GM23338 (cell line): ENCODE data around the gene MYO18B. TPM values are rescaled to one million over a fixed set of nuclear protein-coding genes. Genes with fewer than 3 reads are reported as not detected.

Source experiments
- ATAC-seq: fragments of 200-7000 bp; cut with Tn5 transposase; 3 replicates; pipeline ENCODE4 v1.9.1; 2020
- DNase-seq: peaks from one replicate; pipeline ENCODE4 v3.0.0-alpha.2; 2015; ENCODE audit warnings: low spot score
- H2AFZ ChIP-seq: fragments of 200-600 bp; sonication (generic); 2 replicates; pipeline ENCODE4 v1.8.0; 2016; ENCODE audit warnings: antibody characterized with exemption, mild to moderate bottlenecking, moderate library complexity
- H3F3A ChIP-seq: fragments of 200-600 bp; sonication (generic); replicated peaks from 2 replicates; pipeline ENCODE4 v1.8.0; 2017; ENCODE audit warnings: antibody characterized with exemption, mixed run types, low read depth
- H3K27ac ChIP-seq: fragments of 200-600 bp; sonication (generic); 2 replicates; pipeline ENCODE4 v1.6.1; 2016; ENCODE audit warnings: low read depth
- H3K27me3 ChIP-seq: fragments of 200-600 bp; sonication (generic); 2 replicates; pipeline ENCODE4 v1.8.0; 2016; ENCODE audit warnings: mild to moderate bottlenecking, mixed run types, moderate library complexity; ENCODE audit not compliant: insufficient read depth
- H3K36me3 ChIP-seq: fragments of 200-600 bp; sonication (generic); 2 replicates; pipeline ENCODE4 v1.8.0; 2016; ENCODE audit warnings: mild to moderate bottlenecking; ENCODE audit not compliant: insufficient read depth
- H3K4me1 ChIP-seq: fragments of 200-600 bp; sonication (generic); 2 replicates; pipeline ENCODE4 v1.8.0; 2016; ENCODE audit warnings: mild to moderate bottlenecking, moderate library complexity; ENCODE audit not compliant: insufficient read depth
- H3K4me2 ChIP-seq: fragments of 200-600 bp; sonication (generic); 2 replicates; pipeline ENCODE4 v1.7.1; 2017; ENCODE audit warnings: mixed run types
- H3K4me3 ChIP-seq: fragments of 200-600 bp; sonication (generic); 2 replicates; pipeline ENCODE4 v1.6.1; 2016; ENCODE audit warnings: mixed run types
- H3K79me2 ChIP-seq: fragments of 200-600 bp; sonication (generic); replicated peaks from 2 replicates; pipeline ENCODE4 v1.8.0; 2017; ENCODE audit warnings: mild to moderate bottlenecking; ENCODE audit not compliant: insufficient read depth
- H3K9me2 ChIP-seq: fragments of 200-600 bp; sonication (generic); 2 replicates; pipeline ENCODE4 v1.8.0; 2017; ENCODE audit not compliant: insufficient read depth
- H4K20me1 ChIP-seq: fragments of 200-600 bp; sonication (generic); replicated peaks from 2 replicates; pipeline ENCODE4 v1.8.0; 2017; ENCODE audit warnings: mild to moderate bottlenecking; ENCODE audit not compliant: insufficient read depth
- H3K27ac Mint-ChIP-seq: 2 replicates; pipeline ENCODE4 v1.8.0; 2020; ENCODE audit warnings: inconsistent platforms, mild to moderate bottlenecking, moderate library complexity, mixed read lengths
- H3K27me3 Mint-ChIP-seq: 3 replicates; pipeline ENCODE4 v1.8.0; 2022; ENCODE audit warnings: low read depth, mild to moderate bottlenecking, moderate library complexity, mixed read lengths, inconsistent platforms; ENCODE audit not compliant: insufficient read depth, poor library complexity
- H3K36me3 Mint-ChIP-seq: 3 replicates; pipeline ENCODE4 v1.8.0; 2021; ENCODE audit warnings: low read depth, mild to moderate bottlenecking, inconsistent platforms, moderate library complexity, mixed read lengths
- H3K4me1 Mint-ChIP-seq: 3 replicates; pipeline ENCODE4 v1.8.0; 2020; ENCODE audit warnings: mild to moderate bottlenecking, inconsistent platforms, mixed read lengths
- H3K4me3 Mint-ChIP-seq: 3 replicates; pipeline ENCODE4 v1.8.0; 2021; ENCODE audit warnings: moderate library complexity, mild to moderate bottlenecking, inconsistent platforms, mixed read lengths
- H3K9me3 Mint-ChIP-seq: 3 replicates; pipeline ENCODE4 v1.8.0; 2020; ENCODE audit warnings: moderate library complexity, mild to moderate bottlenecking, inconsistent platforms, mixed read lengths
- CTCF ChIP-seq, 2 experiments: fragments of 200-600 bp in 1 of 2; sonication (generic) in 1 of 2; conservative IDR thresholded peaks; 2 replicates each; pipeline versions ENCODE4 v1.5.1 to v1.6.1; 2016 to 2017; ENCODE audit warnings: antibody characterized with exemption in 2 of 2, low read depth in 2 of 2, mild to moderate bottlenecking in 2 of 2, moderate library complexity in 1 of 2
- ETS1 ChIP-seq: IDR thresholded peaks from 2 replicates; pipeline ENCODE4 v1.6.1; 2016; ENCODE audit warnings: antibody characterized with exemption
- EZH2 ChIP-seq: fragments of 200-600 bp; sonication (generic); IDR thresholded peaks from one replicate; pipeline ENCODE4 v1.8.0; 2017; ENCODE audit warnings: antibody characterized with exemption, mild to moderate bottlenecking, low read depth; ENCODE audit not compliant: unreplicated experiment
- EZH2phosphoT487 ChIP-seq: fragments of 200-600 bp; sonication (generic); IDR thresholded peaks from one replicate; pipeline ENCODE4 v1.8.1; 2018; ENCODE audit warnings: antibody characterized with exemption; ENCODE audit not compliant: unreplicated experiment
- JUNB ChIP-seq: IDR thresholded peaks from one replicate; pipeline ENCODE4 v1.6.1; 2016; ENCODE audit warnings: antibody characterized with exemption; ENCODE audit not compliant: unreplicated experiment
- POLR2AphosphoS5 ChIP-seq: IDR thresholded peaks from 2 replicates; pipeline ENCODE4 v1.6.1; 2016; ENCODE audit warnings: antibody characterized with exemption, low read depth
- REST ChIP-seq: IDR thresholded peaks from one replicate; pipeline ENCODE4 v1.6.1; 2018; ENCODE audit warnings: antibody characterized with exemption; ENCODE audit not compliant: unreplicated experiment
- STAT1 ChIP-seq: IDR thresholded peaks from one replicate; pipeline ENCODE4 v1.6.1; 2016; ENCODE audit warnings: antibody characterized with exemption; ENCODE audit not compliant: unreplicated experiment
- ZNF114 ChIP-seq: fragments of 250-450 bp; sonication (Bioruptor Pico); IDR thresholded peaks from 2 replicates; pipeline ENCODE4 v1.5.0; 2020; ENCODE audit warnings: mild to moderate bottlenecking, moderate library complexity
- ZNF462 ChIP-seq: fragments of 250-450 bp; sonication (Bioruptor Pico); IDR thresholded peaks from 2 replicates; pipeline ENCODE4 v1.5.0; 2020; ENCODE audit warnings: mild to moderate bottlenecking, moderate library complexity
- polyA plus RNA-seq: library from polyadenylated mRNA; unstranded; fragments of >200 nt; fragmentation: Nextera tagmentation; extraction: Ambion mirVana; gene quantifications from 2 replicates; pipeline ENCODE4 v1.2.1, GENCODE V29; 2016
- total RNA-seq: library from RNA; depleted of rRNA; stranded (reverse); fragments of >200 nt; shearing (Covaris generic); gene quantifications from 2 replicates; pipeline ENCODE4 v1.2.3, GENCODE V29; 2014

The MYO18B gene
- total and polyA plus RNA-seq, 2 experiments from 2014 or later, result 0.36 to 0.45 TPM

- no peaks in the 10 kb centered on the region for H4K20me1 ChIP-seq
- H3K4me2 ChIP-seq, result no peak overlapping the region
- Mint-ChIP-seq H3K27ac (peak overlapping the region; percentile 73), H3K36me3 (no peaks in the 10 kb centered on the region; the same call in 2 of the 3 replicates), H3K9me3 (no peaks in the 10 kb centered on the region; the same call in 2 of the 3 replicates), H3K4me1 (peaks cover 20% of the 10 kb centered on the region), H3K27me3 (peaks cover 2% of the 10 kb centered on the region), H3K4me3 (no peak overlapping the region)
- ATAC-seq, result no peak
- H3K27ac ChIP-seq, result no peak overlapping the region
- TF ChIP-seq ETS1 (no peak), ZNF114 (no peak), JUNB (no peak), ZNF462 (no peak), EZH2phosphoT487 (no peak), POLR2AphosphoS5 (no peak), CTCF (conservative IDR thresholded peaks at IDR 0.05; ENCODE audit: low read depth in 2 of 2) (no peak), STAT1 (no peak), EZH2 (no peak), REST (no peak)
- no peak overlapping the region for H3K4me3 ChIP-seq
- H3F3A ChIP-seq, result no peaks in the 10 kb centered on the region
- peaks cover 13% of the 10 kb centered on the region; the same call in 1 of the 2 replicates for H3K4me1 ChIP-seq
- H3K9me2 ChIP-seq, result no peaks in the 10 kb centered on the region
- H3K79me2 ChIP-seq, result no peaks in the 10 kb centered on the region
- H3K36me3 ChIP-seq, result no peaks in the 10 kb centered on the region
- no peaks in the 10 kb centered on the region for H3K27me3 ChIP-seq
- no peak for DNase-seq
- H2AFZ ChIP-seq, result 0 out of 2 replicates have a peak overlapping the region, but pooled peaks have one; percentile 78
These were observed 275.9 kb downstream of the MYO18B start for GRCh38 chr22:26017932-26018331.
